ENCODE measurements around the gene AMACR. TPM values are rescaled to one million over a fixed set of nuclear protein-coding genes. Genes with fewer than 3 reads are reported as not detected.

AMACR gene
- total and polyA plus RNA-seq, 2 of the 8 experiments (the other 6 are each of a cell fraction or from before 2014, with no cell fraction given) = 9.1 to 12.6 TPM

DNA sequence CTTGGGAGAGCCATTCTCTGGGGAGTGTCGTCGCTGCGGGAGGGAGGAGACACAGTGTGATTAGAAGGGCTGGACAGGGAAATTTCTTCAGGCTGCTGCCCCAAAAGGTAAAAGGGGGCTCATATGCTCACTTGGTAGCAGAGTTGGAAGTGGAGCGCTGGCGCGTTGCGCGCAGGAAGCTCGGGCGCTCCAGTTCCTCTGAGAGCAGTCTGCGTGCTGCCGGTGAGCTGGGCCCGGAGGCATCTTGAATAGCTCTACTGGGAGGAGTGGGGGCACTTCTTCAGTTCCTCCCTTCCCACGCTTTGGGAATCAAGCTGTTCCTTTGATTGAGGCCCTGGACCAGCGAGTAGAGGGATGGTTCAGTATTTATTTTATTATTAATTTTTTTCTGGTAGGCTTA, 69.0 kb downstream of the AMACR start:
- H4K91ac ChIP-seq (replicated peaks; ENCODE audit: insufficient read length, low read length) = no peak overlapping the region
- H2BK120ac ChIP-seq (replicated peaks; ENCODE audit: low read depth, low read length) = no peak overlapping the region
- H3K9me3 ChIP-seq (ENCODE audit: insufficient read depth in 2 of 2, low read depth in 1 of 2, low read length in 1 of 2) = no peaks in the 10 kb centered on the region
- DNase-seq (ENCODE audit: low read depth in 1 of 2, low spot score in 2 of 2) (no peak), FAIRE-seq (no peak)
- CTCF ChIA-PET (ENCODE audit: partially characterized antibody) = interaction anchor here (0.6 to 1.4 kb wide), 7 partner anchors 21 to 145 kb away, joined by 3 to 4 read pairs (median 3); no protein-coding TSS in a partner anchor
- no peak overlapping the region for H3K9ac ChIP-seq (replicated peaks in 1 of 4; ENCODE audit: extremely low read depth in 1 of 4, low read depth in 3 of 4, low read length in 3 of 4)
- no peak overlapping the region for H2AK5ac ChIP-seq (ENCODE audit: low read depth, low read length)
- H3K18ac ChIP-seq (ENCODE audit: extremely low read depth, low read length) = no peak overlapping the region
- H3K27me3 ChIP-seq (replicated peaks in 1 of 4; ENCODE audit: control insufficient read depth in 3 of 4, extremely low read depth in 1 of 4, insufficient read depth in 3 of 4, low read length in 3 of 4) = peaks cover 0 to 17% (median 13%) of the 10 kb centered on the region in 4 experiments; a peak in 5 of 7 replicates
- no peak overlapping the region for H3K56ac ChIP-seq (replicated peaks; ENCODE audit: insufficient read length, low read depth, low read length)
- no peak overlapping the region for H3K23ac ChIP-seq (ENCODE audit: insufficient read length)
- H3K36me3 ChIP-seq (ENCODE audit: control insufficient read depth in 2 of 4, insufficient read depth in 4 of 4, low read length in 3 of 4) = no peaks in the 10 kb centered on the region
- no peaks in the 10 kb centered on the region for H4K20me1 ChIP-seq (replicated peaks in 1 of 2; ENCODE audit: control insufficient read depth in 1 of 2, insufficient read depth in 2 of 2, low read length in 2 of 2)
- no peak overlapping the region for H3K14ac ChIP-seq (ENCODE audit: insufficient read length)
- H3K27ac ChIP-seq (ENCODE audit: low read depth, low read length) = no peak overlapping the region
- TF ChIP-seq BRCA1 (IDR thresholded peaks at IDR 0.05; ENCODE audit: low read depth, low read length) (no peak), TAF1 (IDR thresholded peaks at IDR 0.05; ENCODE audit: low read depth, low read length) (no peak), EZH2 (IDR thresholded peaks at IDR 0.05; ENCODE audit: low read depth, low read length, severe bottlenecking) (no peak), SRF (IDR thresholded peaks at IDR 0.05; ENCODE audit: low read depth, low read length) (no peak), CTBP2 (IDR thresholded peaks at IDR 0.05; ENCODE audit: borderline replicate concordance, insufficient read depth, insufficient read length, low read length) (no peak)
- H2BK12ac ChIP-seq (ENCODE audit: low read depth, low read length) = no peak overlapping the region
- H2BK5ac ChIP-seq (ENCODE audit: low read depth, low read length) = no peak overlapping the region
- no peak overlapping the region for H4K5ac ChIP-seq (ENCODE audit: insufficient read length, low read depth, low read length)
- no peak overlapping the region for H2BK15ac ChIP-seq (ENCODE audit: low read length)
- H4K8ac ChIP-seq (ENCODE audit: extremely low read depth, insufficient read depth, low read length) = no peak overlapping the region
- POLR2A ChIA-PET (ENCODE audit: partially characterized antibody) = no interaction called here
- H3K79me2 ChIP-seq (ENCODE audit: control insufficient read depth in 1 of 2, insufficient read depth in 2 of 2, low read length in 2 of 2) = no peaks in the 10 kb centered on the region
- peaks cover 0 to 4% (median 3%) of the 10 kb centered on the region in 4 experiments; a peak in 3 of 7 replicates for H3K4me1 ChIP-seq (replicated peaks in 1 of 4; ENCODE audit: control insufficient read depth in 3 of 4, insufficient read depth in 4 of 4, low read length in 3 of 4)
- H2BK20ac ChIP-seq (ENCODE audit: low read length) = no peak overlapping the region
- H3K79me1 ChIP-seq (ENCODE audit: low read depth, low read length) = no peaks in the 10 kb centered on the region
- WGBS, 2 experiments (ENCODE audit: extremely low coverage in 1 of 2, insufficient coverage in 1 of 2, insufficient read length in 1 of 2, insufficient replicate concordance in 2 of 2, low coverage in 1 of 2, low lambda C conversion rate in 2 of 2, missing lambda C conversion rate in 1 of 2) = 97% methylated on average over 15 of the region's 15 CpGs; no CpG with 5 or more reads in 1 of the 2 experiments
- H3K4me3 ChIP-seq (ENCODE audit: extremely low read depth in 1 of 4, insufficient read depth in 2 of 4, low read depth in 3 of 4, low read length in 4 of 4) = no peak overlapping the region
- no peak overlapping the region for H2AFZ ChIP-seq (ENCODE audit: low read length)
- H3K4ac ChIP-seq (replicated peaks; ENCODE audit: insufficient read length, low read depth, low read length) = no peak overlapping the region
- peaks cover 7% of the 10 kb centered on the region for H3K23me2 ChIP-seq (ENCODE audit: low read depth, low read length)
- H3K4me2 ChIP-seq (ENCODE audit: insufficient read depth in 1 of 2, low read depth in 2 of 2, low read length in 2 of 2) = no peak overlapping the region

Data from H1 (cell line).